ENCODE results near the gene CASKIN1. TPM values are rescaled to one million over a fixed set of nuclear protein-coding genes. Genes with fewer than 3 reads are reported as not detected.

Gene CASKIN1
- total and polyA plus RNA-seq, 10 of the 15 experiments (the other 5 are each of a cell fraction or from before 2014, with no cell fraction given): 0.03 to 0.33 (median 0.11) TPM; not detected in 5

DNA sequence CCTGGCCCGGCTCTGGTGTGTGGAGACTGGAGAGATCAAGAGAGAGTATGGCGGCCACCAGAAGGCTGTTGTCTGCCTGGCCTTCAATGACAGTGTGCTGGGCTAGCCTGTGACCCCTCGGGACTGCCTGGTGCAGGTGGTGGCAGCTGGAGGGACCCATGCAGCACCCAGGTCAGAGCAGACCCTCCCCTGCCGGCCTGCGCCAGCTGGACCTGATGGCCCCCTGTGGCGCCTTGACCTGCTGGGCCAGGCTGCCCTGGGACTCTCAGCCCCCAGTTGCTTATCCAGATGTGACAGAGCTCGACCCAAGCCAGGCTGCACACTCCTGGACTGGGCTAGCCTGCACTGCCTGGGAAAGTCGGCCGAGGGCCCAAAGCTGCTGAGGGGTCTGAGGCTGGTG is 12.4 kb upstream of the CASKIN1 start:
- no peaks in the 10 kb centered on the region for H4K20me1 ChIP-seq (ENCODE audit: control insufficient read depth, insufficient read depth)
- H3K4me1 ChIP-seq (ENCODE audit: control insufficient read depth, insufficient read depth, low read length): peaks cover 6% of the 10 kb centered on the region; the same call in 1 of the 2 replicates
- no TSS peak for BruUV-seq (replicated peaks)
- no peak overlapping the region for H2AFZ ChIP-seq (ENCODE audit: control insufficient read depth, low read depth, low read length)
- H3K9ac ChIP-seq (ENCODE audit: control insufficient read depth, insufficient read depth, low read length): no peak overlapping the region
- POLR2A ChIA-PET: no interaction called here
- no peak overlapping the region for H3K4me3 ChIP-seq
- no peak overlapping the region for H3K4me2 ChIP-seq (ENCODE audit: control insufficient read depth, insufficient read depth)
- ATAC-seq (no peak), DNase-seq (ENCODE audit: low read depth, low spot score) (no peak), FAIRE-seq (no peak)
- in situ Hi-C loops (cut with MboI) (no loop called here), intact Hi-C loops (cut with micrococcal nuclease; ENCODE audit: unreplicated experiment) (loop anchor here (5.0 kb wide), 1 partner anchor 44 kb away; the partner anchor contains the start of gene ECI1)
- no peak for TF ChIP-seq HDAC6 (IDR thresholded peaks at IDR 0.05; ENCODE audit: unreplicated experiment)
- no peak for TF ChIP-seq ESRRA (IDR thresholded peaks at IDR 0.05; ENCODE audit: low read length)
- SMC1A ChIA-PET (ENCODE audit: uncharacterized antibody, unreplicated experiment): no interaction called here
- CTCF ChIA-PET: no interaction called here
- H3K79me2 ChIP-seq (ENCODE audit: control insufficient read depth, insufficient read depth, low read length): peaks cover 28% of the 10 kb centered on the region
- RAD21 ChIA-PET (ENCODE audit: unreplicated experiment): no interaction called here
- peaks cover 8 to 19% of the 10 kb centered on the region in 2 experiments; a peak in 3 of 4 replicates for H3K36me3 ChIP-seq (ENCODE audit: control insufficient read depth in 2 of 2, insufficient read depth in 2 of 2, low read length in 1 of 2)
- no peaks in the 10 kb centered on the region for H3K27me3 ChIP-seq (replicated peaks in 1 of 2; ENCODE audit: control insufficient read depth in 2 of 2, insufficient read depth in 2 of 2, low read length in 1 of 2)
- H3K27ac ChIP-seq (ENCODE audit: control insufficient read depth, insufficient read depth): no peak overlapping the region
- 90% methylated on average over 9 of the region's 9 CpGs for WGBS (ENCODE audit: insufficient coverage, insufficient replicate concordance, low lambda C conversion rate, missing lambda C conversion rate)
- no peaks in the 10 kb centered on the region for H3K9me3 ChIP-seq (replicated peaks; ENCODE audit: control insufficient read depth, insufficient read depth, low read length)

DNA sequence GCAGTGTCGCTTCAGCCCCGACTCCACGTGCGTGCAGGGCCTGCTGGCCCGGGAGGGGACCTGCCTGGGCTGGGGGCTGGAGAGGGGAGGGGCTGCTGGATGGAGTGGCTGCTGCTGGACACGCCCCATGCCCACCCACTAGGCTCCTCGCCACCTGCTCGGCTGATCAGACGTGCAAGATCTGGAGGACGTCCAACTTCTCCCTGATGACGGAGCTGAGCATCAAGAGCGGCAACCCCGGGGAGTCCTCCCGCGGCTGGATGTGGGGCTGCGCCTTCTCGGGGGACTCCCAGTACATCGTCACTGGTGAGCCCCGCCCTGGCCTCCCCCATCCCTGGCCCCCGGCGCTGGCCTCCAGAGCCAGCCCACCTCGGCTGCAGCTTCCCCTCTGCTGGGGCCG is 11.9 kb upstream of the CASKIN1 start:
- ChIA-PET SMC1A (ENCODE audit: uncharacterized antibody, unreplicated experiment) (no interaction called here), CTCF (no interaction called here), RAD21 (ENCODE audit: unreplicated experiment) (no interaction called here), POLR2A (no interaction called here)
- Histone ChIP-seq H3K9me3 (replicated peaks; ENCODE audit: control insufficient read depth, insufficient read depth, low read length) (no peaks in the 10 kb centered on the region), H4K20me1 (ENCODE audit: control insufficient read depth, insufficient read depth) (no peaks in the 10 kb centered on the region), H2AFZ (ENCODE audit: control insufficient read depth, low read depth, low read length) (no peak overlapping the region), H3K9ac (ENCODE audit: control insufficient read depth, insufficient read depth, low read length) (no peak overlapping the region), H3K79me2 (ENCODE audit: control insufficient read depth, insufficient read depth, low read length) (peaks cover 24% of the 10 kb centered on the region), H3K4me3 (no peak overlapping the region), H3K27ac (ENCODE audit: control insufficient read depth, insufficient read depth) (no peak overlapping the region), H3K36me3 (ENCODE audit: control insufficient read depth in 2 of 2, insufficient read depth in 2 of 2, low read length in 1 of 2) (peaks cover 8 to 19% of the 10 kb centered on the region in 2 experiments; a peak in 3 of 4 replicates), H3K27me3 (replicated peaks in 1 of 2; ENCODE audit: control insufficient read depth in 2 of 2, insufficient read depth in 2 of 2, low read length in 1 of 2) (no peaks in the 10 kb centered on the region), H3K4me1 (ENCODE audit: control insufficient read depth, insufficient read depth, low read length) (peaks cover 6% of the 10 kb centered on the region; the same call in 1 of the 2 replicates), H3K4me2 (ENCODE audit: control insufficient read depth, insufficient read depth) (no peak overlapping the region)
- intact Hi-C loops (cut with micrococcal nuclease; ENCODE audit: unreplicated experiment) (loop anchor here (5.0 kb wide), 1 partner anchor 44 kb away; the partner anchor contains the start of gene ECI1), in situ Hi-C loops (cut with MboI) (no loop called here)
- DNase-seq (ENCODE audit: low read depth, low spot score) (no peak), FAIRE-seq (no peak), ATAC-seq (no peak)
- WGBS (ENCODE audit: insufficient coverage, insufficient replicate concordance, low lambda C conversion rate, missing lambda C conversion rate): 96% methylated on average over 22 of the region's 23 CpGs
- no TSS peak for BruUV-seq (replicated peaks)
- no peak for TF ChIP-seq CREB1 (IDR thresholded peaks at IDR 0.05; ENCODE audit: low read depth)
- TF ChIP-seq GABPA (IDR thresholded peaks at IDR 0.05; ENCODE audit: low read depth): no peak
- TF ChIP-seq, protein P1, sequence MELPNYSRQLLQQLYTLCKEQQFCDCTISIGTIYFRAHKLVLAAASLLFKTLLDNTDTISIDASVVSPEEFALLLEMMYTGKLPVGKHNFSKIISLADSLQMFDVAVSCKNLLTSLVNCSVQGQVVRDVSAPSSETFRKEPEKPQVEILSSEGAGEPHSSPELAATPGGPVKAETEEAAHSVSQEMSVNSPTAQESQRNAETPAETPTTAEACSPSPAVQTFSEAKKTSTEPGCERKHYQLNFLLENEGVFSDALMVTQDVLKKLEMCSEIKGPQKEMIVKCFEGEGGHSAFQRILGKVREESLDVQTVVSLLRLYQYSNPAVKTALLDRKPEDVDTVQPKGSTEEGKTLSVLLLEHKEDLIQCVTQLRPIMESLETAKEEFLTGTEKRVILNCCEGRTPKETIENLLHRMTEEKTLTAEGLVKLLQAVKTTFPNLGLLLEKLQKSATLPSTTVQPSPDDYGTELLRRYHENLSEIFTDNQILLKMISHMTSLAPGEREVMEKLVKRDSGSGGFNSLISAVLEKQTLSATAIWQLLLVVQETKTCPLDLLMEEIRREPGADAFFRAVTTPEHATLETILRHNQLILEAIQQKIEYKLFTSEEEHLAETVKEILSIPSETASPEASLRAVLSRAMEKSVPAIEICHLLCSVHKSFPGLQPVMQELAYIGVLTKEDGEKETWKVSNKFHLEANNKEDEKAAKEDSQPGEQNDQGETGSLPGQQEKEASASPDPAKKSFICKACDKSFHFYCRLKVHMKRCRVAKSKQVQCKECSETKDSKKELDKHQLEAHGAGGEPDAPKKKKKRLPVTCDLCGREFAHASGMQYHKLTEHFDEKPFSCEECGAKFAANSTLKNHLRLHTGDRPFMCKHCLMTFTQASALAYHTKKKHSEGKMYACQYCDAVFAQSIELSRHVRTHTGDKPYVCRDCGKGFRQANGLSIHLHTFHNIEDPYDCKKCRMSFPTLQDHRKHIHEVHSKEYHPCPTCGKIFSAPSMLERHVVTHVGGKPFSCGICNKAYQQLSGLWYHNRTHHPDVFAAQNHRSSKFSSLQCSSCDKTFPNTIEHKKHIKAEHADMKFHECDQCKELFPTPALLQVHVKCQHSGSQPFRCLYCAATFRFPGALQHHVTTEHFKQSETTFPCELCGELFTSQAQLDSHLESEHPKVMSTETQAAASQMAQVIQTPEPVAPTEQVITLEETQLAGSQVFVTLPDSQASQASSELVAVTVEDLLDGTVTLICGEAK (IDR thresholded peaks at IDR 0.05; ENCODE audit: borderline replicate concordance): no peak
- TF ChIP-seq BCL11A (IDR thresholded peaks at IDR 0.05; ENCODE audit: low read depth, low read length): no peak
- no peak for TF ChIP-seq MYB (IDR thresholded peaks at IDR 0.05; ENCODE audit: borderline replicate concordance, low read depth, low read length)
- TF ChIP-seq ZBED1 (IDR thresholded peaks at IDR 0.05; ENCODE audit: borderline replicate concordance): no peak
- no peak for TF ChIP-seq SUPT20H (IDR thresholded peaks at IDR 0.05; ENCODE audit: borderline replicate concordance, control insufficient read depth, low read depth, low read length)
